ENCODE results near the gene CDC14B. TPM values are rescaled to one million over a fixed set of nuclear protein-coding genes. Genes with fewer than 3 reads are reported as not detected.

Gene CDC14B
- total RNA-seq, 4 donors from 2014 or later: 19.8 to 28.8 (median 23.6) TPM

DNA sequence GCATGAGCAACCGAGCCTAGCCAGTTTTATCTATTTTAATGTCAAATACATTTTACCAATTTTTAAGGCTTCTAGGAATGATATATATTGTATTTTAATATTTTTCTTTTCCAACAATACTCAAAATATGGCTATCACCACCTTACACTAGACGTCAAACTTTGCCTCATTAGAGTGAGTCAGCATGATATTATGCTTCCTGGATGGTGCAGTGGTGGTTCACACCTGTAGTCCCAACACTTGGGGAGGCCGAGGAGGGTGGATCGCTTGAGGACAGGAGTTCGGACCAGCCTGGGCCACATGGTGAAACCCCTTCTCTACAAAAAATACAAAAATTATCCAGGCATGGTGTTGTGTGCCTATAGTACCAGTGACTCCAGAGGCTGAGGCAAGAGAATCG lies 7.3 kb upstream of the CDC14B start:
- TF ChIP-seq CTCF (IDR thresholded peaks at IDR 0.05) (no peak), POLR2AphosphoS5 (IDR thresholded peaks at IDR 0.05) (no peak), POLR2A (IDR thresholded peaks at IDR 0.05) (no peak), EP300 (IDR thresholded peaks at IDR 0.05) (no peak)
- Histone ChIP-seq H3K4me1 (no peaks in the 10 kb centered on the region), H3K36me3 (no peaks in the 10 kb centered on the region), H3K9me3 (no peaks in the 10 kb centered on the region), H3K27me3 (peaks cover 8% of the 10 kb centered on the region), H3K4me3 (no peak overlapping the region), H3K27ac (no peak overlapping the region)
- WGBS, 2 donors (ENCODE audit: low coverage in 1 of 2): 87 to 89% methylated on average over 3 to 6 of the region's 6 CpGs
- ATAC-seq: no peak

GRCh38 chr9:96621618-96622017 lies 2.0 kb upstream of the CDC14B start:
- Histone ChIP-seq H3K9me3 (no peaks in the 10 kb centered on the region), H3K4me3 (no peak overlapping the region), H3K27ac (no peak overlapping the region), H3K4me1 (peaks cover 0 to 22% (median 0%) of the 10 kb centered on the region in 3 donors), H3K36me3 (no peaks in the 10 kb centered on the region), H3K27me3 (no peaks in the 10 kb centered on the region)
- TF ChIP-seq CTCF (IDR thresholded peaks at IDR 0.05) (no peak), EP300 (IDR thresholded peaks at IDR 0.05) (no peak), POLR2A (IDR thresholded peaks at IDR 0.05) (no peak), POLR2AphosphoS5 (IDR thresholded peaks at IDR 0.05) (no peak)
- ATAC-seq: no peak
- 76 to 100% methylated on average over 2 to 3 of the region's 4 CpGs for WGBS, 2 donors (ENCODE audit: low coverage in 1 of 2)

DNA sequence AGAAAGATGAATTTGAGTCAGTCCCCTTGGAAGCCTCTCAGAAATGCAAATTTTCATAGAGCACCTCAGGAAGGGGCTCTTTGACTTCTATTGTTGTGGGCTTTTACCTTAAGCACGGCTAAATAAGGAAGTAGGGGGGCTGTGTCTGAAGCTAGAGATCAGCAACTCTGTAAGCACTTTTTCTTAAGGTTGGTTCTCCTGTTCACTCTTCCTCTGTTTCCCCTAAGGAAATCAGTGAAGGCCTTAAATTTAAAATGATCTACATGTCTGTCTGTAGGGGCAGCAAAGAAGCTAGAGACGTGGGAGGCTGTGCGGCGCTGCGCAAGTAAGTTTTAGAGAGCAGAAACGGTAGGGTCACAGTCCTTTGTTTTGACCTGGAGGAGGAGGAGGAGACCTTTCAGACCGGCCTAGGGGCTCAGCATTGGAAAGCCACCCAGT lies 1.2 kb upstream of the CDC14B start:
- H3K4me3 ChIP-seq: no peak overlapping the region
- H3K4me1 ChIP-seq: peaks cover 0 to 22% (median 0%) of the 10 kb centered on the region in 3 donors
- no peaks in the 10 kb centered on the region for H3K9me3 ChIP-seq
- TF ChIP-seq POLR2A (IDR thresholded peaks at IDR 0.05) (no peak), CTCF (IDR thresholded peaks at IDR 0.05) (no peak), POLR2AphosphoS5 (IDR thresholded peaks at IDR 0.05) (no peak), EP300 (IDR thresholded peaks at IDR 0.05) (no peak)
- 62 to 78% methylated on average over 4 to 5 of the region's 7 CpGs for WGBS, 2 donors (ENCODE audit: low coverage in 1 of 2)
- H3K27me3 ChIP-seq: no peaks in the 10 kb centered on the region
- no peak for ATAC-seq
- H3K36me3 ChIP-seq: no peaks in the 10 kb centered on the region
- H3K27ac ChIP-seq: peak overlapping the region in 1 of 4 donors; percentile 61

- Histone ChIP-seq H3K4me3 (peak overlapping the region; percentile 90 to 92), H3K27ac (peak overlapping the region; percentile 57 to 90 (median 84)), H3K36me3 (no peaks in the 10 kb centered on the region), H3K4me1 (peaks cover 0 to 22% (median 0%) of the 10 kb centered on the region in 3 donors), H3K9me3 (no peaks in the 10 kb centered on the region), H3K27me3 (no peaks in the 10 kb centered on the region)
- 57 to 59% methylated on average over 9 to 10 of the region's 11 CpGs for WGBS, 2 donors (ENCODE audit: low coverage in 1 of 2)
- no peak for ATAC-seq
- TF ChIP-seq EP300 (IDR thresholded peaks at IDR 0.05): no peak
- TF ChIP-seq POLR2A (IDR thresholded peaks at IDR 0.05): no peak
- no peak for TF ChIP-seq POLR2AphosphoS5 (IDR thresholded peaks at IDR 0.05)
- TF ChIP-seq CTCF (IDR thresholded peaks at IDR 0.05): no peak
Observed at GRCh38 chr9:96620181-96620514, 505 bp upstream of the CDC14B start.

DNA sequence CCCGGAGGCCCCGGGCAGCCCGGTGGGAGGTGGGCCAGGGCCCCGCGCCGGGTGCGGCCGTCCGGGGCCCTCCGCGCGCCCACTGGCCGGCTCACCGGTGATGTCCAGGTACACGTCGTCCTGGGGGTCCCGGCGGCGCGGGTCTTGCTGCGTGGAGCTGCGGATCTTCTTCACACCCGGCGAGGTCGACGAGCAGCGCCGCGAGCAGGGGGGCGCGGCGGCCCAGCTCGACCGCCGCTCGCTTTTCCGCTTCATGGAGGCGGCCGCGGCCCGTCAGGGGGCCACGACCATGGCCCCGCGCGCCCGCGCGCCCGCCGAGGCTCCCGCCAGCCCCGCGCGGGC lies 548 bp downstream of the CDC14B start:
- WGBS, 2 donors (ENCODE audit: low coverage in 1 of 2): no CpG with 5 or more reads among the region's 54 CpGs

More for the DNA sequence above, 548 bp downstream of the CDC14B start:
- H3K27ac ChIP-seq: peak overlapping the region; percentile 73 to 90 (median 87)
- no peaks in the 10 kb centered on the region for H3K9me3 ChIP-seq
- peak overlapping the region; percentile 92 to 96 for H3K4me3 ChIP-seq
- peaks cover 0 to 27% (median 0%) of the 10 kb centered on the region in 3 donors for H3K4me1 ChIP-seq
- no peaks in the 10 kb centered on the region for H3K36me3 ChIP-seq
- TF ChIP-seq POLR2AphosphoS5 (IDR thresholded peaks at IDR 0.05): no peak
- TF ChIP-seq EP300 (IDR thresholded peaks at IDR 0.05): no peak
- TF ChIP-seq POLR2A (IDR thresholded peaks at IDR 0.05): no peak
- TF ChIP-seq CTCF (IDR thresholded peaks at IDR 0.05): no peak
- ATAC-seq: peak; percentile 6
- H3K27me3 ChIP-seq: no peaks in the 10 kb centered on the region

All from gastroesophageal sphincter (tissue), 4 donors.